ENCODE measurements around the gene VAT1L. TPM values are rescaled to one million over a fixed set of nuclear protein-coding genes. Genes with fewer than 3 reads are reported as not detected.
"Not testable (repeated sequence)": the region's sequence is repeated elsewhere in the genome, so short reads cannot be mapped to it uniquely, and the experiment has no call there.

VAT1L gene
- total and polyA plus RNA-seq, 2 donors: 5.8 to 33.2 TPM

DNA sequence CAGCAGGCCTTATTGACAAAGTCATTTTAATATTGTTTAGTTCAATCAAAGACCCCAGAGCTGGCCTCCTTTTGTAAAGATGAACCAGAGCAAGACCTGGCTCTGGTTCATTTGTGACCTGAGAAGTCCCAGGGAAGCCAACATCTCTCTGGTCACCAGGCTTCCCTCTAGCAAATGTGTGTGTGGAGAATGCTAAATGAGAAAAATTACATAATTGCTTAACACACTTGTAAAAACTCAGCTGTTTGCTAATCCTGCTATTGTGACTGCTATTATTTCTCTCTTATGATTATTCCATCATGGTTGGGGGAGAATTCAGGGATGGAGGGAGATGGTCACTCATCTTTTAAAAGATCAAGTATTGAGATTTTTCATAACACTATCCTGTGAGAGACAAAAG, 139.7 kb downstream of the VAT1L start:
- DNase-seq (ENCODE audit: extremely low spot score): no peak
- H3K27ac ChIP-seq (ENCODE audit: low read depth): no peak overlapping the region
- H3K4me1 ChIP-seq (ENCODE audit: insufficient read depth): no peaks in the 10 kb centered on the region
- no peak overlapping the region for H3K4me3 ChIP-seq (ENCODE audit: low read depth, low read length)
- no peaks in the 10 kb centered on the region for H3K36me3 ChIP-seq (ENCODE audit: insufficient read depth)

DNA sequence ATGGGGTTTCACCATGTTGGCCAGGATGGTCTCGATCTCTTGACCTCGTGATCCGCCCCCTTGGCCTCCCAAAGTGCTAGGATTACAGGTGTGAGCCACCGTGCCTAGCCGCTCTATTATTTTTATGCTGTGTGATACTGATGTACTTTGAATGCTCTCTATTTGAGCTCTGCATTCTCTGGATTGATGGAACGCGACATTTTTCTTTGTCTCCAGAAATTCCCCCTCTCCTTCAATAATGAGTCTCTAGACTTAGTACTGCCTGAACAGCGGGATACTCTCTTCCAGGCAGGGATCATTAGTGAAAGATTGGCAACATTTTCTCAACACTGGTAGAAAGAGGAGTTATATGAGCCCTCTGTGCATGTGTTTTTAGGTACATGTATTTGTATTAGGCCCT, 140.6 kb downstream of the VAT1L start:
- WGBS: 98% methylated on average over 8 of the region's 8 CpGs

DNA sequence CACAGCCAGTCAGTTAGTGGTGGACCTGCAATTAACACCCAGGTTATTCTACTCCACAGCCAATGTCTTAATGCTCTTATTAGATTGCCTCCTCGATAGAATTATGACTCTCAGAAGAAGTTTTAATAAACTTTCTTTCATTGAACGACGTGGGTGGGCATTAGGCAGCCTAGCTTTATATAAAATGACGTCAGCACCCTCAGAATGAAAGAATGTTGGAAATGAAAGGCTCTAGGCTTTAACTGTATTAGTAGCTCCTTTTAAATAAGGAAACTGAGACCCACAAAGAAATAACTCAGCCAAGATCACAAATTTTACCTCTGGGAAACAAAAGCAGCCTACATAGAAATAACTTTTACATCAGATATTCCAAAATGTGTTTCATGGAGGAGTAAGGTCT, 142.7 kb downstream of the VAT1L start:
- H3K4me3 ChIP-seq (ENCODE audit: low read depth, low read length): no peak overlapping the region
- WGBS: 35% methylated on average over 4 of the region's 4 CpGs
- no peak overlapping the region for H3K27ac ChIP-seq (ENCODE audit: low read depth)
- no peaks in the 10 kb centered on the region for H3K36me3 ChIP-seq (ENCODE audit: insufficient read depth)
- H3K4me1 ChIP-seq (ENCODE audit: insufficient read depth): no peaks in the 10 kb centered on the region
- no peak for DNase-seq (ENCODE audit: extremely low spot score)

More for the DNA sequence above, 140.6 kb downstream of the VAT1L start:
- no peak for DNase-seq (ENCODE audit: extremely low spot score)
- Histone ChIP-seq H3K4me3 (ENCODE audit: low read depth, low read length) (no peak overlapping the region), H3K36me3 (ENCODE audit: insufficient read depth) (no peaks in the 10 kb centered on the region), H3K27ac (ENCODE audit: low read depth) (no peak overlapping the region), H3K4me1 (ENCODE audit: insufficient read depth) (no peaks in the 10 kb centered on the region)

DNA sequence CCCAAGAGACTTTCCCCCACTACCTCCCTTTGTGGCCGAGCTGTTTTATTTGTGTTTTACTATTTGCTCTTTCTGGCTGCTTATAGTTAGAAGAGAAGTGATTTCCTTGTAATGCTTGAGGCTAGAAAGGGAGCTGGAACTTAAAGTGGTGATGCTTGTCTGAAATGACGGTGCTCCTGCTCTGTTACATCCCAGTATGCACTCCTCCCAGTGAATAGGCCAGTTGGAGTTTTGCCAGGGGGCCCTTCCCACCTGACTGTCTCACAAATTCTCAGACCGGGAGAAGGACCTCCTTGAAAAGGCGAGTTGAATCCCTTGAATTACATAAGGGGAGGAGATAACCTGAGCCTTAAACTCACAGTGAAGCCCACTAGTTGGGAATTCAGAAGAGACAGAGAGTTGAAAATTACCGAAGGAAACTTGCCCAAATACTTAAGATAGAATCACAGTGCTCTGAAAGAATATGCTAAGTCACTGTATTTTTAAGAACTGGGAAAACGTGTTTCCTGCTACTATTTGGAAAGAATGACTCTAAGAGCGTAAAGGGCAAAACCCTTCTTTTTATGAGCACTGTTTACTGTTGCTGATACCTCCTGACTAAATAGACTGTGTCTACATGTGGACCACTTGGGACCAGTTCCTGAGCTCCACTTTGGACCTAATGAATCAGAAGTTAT, 149.2 kb downstream of the VAT1L start:
- Histone ChIP-seq H3K27ac (ENCODE audit: low read depth) (no peak overlapping the region), H3K4me3 (ENCODE audit: low read depth, low read length) (no peak overlapping the region), H3K36me3 (ENCODE audit: insufficient read depth) (no peaks in the 10 kb centered on the region), H3K4me1 (ENCODE audit: insufficient read depth) (no peaks in the 10 kb centered on the region)
- DNase-seq (ENCODE audit: extremely low spot score): no peak
- WGBS: 40% methylated on average over 7 of the region's 7 CpGs

DNA sequence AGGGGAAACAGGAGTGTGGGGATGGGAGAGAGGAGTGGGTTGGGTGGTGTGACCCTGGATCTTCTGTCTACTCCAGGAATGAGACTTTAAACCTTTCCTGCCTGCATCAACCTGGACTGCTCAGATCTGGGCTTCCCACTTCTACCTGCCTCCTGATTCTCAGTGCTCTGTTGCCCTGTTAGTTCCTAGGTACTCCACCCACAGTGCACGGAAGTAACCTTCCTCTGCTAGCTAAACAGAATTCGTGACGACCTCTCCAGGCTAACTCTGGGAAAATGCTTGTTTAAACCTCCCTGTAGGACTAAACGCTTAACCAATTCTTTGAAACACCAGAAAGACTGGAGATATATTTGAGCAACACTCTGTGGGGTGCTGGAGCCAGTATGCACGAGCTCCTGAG, 150.5 kb downstream of the VAT1L start:
- H3K4me1 ChIP-seq (ENCODE audit: insufficient read depth): no peaks in the 10 kb centered on the region

DNA sequence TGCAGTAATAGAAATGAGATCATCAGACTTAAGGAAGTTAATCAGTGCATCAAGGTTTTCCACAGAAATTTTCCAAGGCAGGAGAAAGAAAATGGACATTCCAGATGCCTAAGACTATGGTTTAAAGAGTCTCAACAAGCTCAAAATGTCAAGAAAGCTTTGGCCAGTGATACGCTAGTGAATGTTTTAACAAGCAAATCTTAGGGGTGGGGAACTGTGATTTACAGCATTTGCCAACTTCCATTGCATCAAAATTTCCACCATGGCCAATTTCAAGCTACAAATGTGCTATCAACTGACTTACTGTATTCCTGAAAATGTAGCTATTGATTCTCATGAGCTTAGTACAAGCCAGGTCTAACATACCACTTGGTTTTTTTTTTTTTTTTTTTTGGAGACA, 151.6 kb downstream of the VAT1L start:
- Histone ChIP-seq H3K36me3 (ENCODE audit: insufficient read depth) (no peaks in the 10 kb centered on the region), H3K4me1 (ENCODE audit: insufficient read depth) (no peaks in the 10 kb centered on the region), H3K4me3 (ENCODE audit: low read depth, low read length) (no peak overlapping the region), H3K27ac (ENCODE audit: low read depth) (no peak overlapping the region)
- 48% methylated on average over 1 of the region's 1 CpG for WGBS
- DNase-seq (ENCODE audit: extremely low spot score): no peak

More for the DNA sequence above, 150.5 kb downstream of the VAT1L start:
- Histone ChIP-seq H3K27ac (ENCODE audit: low read depth) (no peak overlapping the region), H3K36me3 (ENCODE audit: insufficient read depth) (no peaks in the 10 kb centered on the region), H3K4me3 (ENCODE audit: low read depth, low read length) (no peak overlapping the region)
- no peak for DNase-seq (ENCODE audit: extremely low spot score)
- 78% methylated on average over 5 of the region's 5 CpGs for WGBS

DNA sequence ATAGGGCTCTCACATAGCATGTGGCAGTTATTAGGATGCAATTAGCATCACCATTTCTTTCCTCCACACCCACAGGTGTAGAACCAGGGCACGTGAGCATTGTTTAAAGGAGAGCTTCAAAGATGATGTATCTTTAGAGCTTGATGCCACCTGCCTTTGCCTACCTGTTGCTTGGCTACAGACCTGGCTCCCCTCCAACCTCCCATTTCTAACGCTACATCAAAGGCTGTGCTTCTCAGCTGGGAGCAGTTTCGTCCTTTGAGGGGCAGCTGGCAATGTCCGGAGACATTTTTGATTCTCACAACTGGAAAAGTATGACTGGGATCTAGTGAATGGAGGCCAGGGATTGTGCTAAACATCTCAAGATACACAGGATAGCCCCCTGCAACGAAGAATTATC, 155.4 kb downstream of the VAT1L start:
- Histone ChIP-seq H3K27ac (ENCODE audit: low read depth) (no peak overlapping the region), H3K36me3 (ENCODE audit: insufficient read depth) (no peaks in the 10 kb centered on the region), H3K4me1 (ENCODE audit: insufficient read depth) (no peaks in the 10 kb centered on the region), H3K4me3 (ENCODE audit: low read depth, low read length) (no peak overlapping the region)
- WGBS: 56% methylated on average over 5 of the region's 5 CpGs
- no peak for DNase-seq (ENCODE audit: extremely low spot score)

DNA sequence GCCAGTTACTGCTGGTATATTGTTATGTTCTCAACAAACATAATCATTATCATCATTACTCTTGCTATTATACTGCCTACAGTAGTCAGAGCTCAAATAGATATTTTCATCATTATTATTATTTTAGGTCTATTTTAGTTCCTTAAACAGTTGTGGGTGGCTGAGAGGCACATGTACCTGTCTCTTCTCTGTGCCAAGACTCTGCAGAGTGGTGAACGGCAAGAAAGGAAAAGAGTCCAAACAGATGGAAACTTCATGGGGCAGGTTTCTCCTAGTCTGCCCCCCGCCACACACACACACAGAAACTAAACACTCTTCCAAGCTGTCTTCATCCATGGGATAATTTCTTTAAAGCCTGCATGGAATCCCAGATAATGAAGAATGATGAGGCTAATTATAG, 156.3 kb downstream of the VAT1L start:
- no peaks in the 10 kb centered on the region for H3K4me1 ChIP-seq (ENCODE audit: insufficient read depth)
- WGBS: 87% methylated on average over 2 of the region's 2 CpGs
- H3K4me3 ChIP-seq (ENCODE audit: low read depth, low read length): no peak overlapping the region
- no peaks in the 10 kb centered on the region for H3K36me3 ChIP-seq (ENCODE audit: insufficient read depth)
- H3K27ac ChIP-seq (ENCODE audit: low read depth): no peak overlapping the region
- DNase-seq (ENCODE audit: extremely low spot score): no peak

DNA sequence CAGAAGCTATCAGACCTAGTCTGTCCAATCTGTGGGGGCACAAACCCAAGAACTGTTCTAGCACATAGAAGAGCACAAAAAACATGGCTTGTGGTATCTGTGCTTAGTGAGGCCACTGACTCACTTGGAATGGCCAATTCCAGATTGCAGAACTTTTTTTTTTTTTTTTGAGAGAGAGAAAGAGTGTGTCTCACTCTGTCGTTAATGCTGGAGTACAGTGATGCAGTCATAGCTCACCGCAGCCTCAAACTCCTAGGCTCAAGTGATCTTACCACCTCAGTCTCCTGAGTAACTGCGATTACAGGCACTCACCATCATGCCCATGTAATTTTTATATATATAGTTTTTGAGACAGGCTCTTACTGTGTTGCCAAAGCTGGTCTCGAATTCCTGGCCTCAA, 156.8 kb downstream of the VAT1L start:
- no peaks in the 10 kb centered on the region for H3K36me3 ChIP-seq (ENCODE audit: insufficient read depth)
- H3K4me3 ChIP-seq (ENCODE audit: low read depth, low read length): no peak overlapping the region
- WGBS: 80% methylated on average over 4 of the region's 4 CpGs
- no peak overlapping the region for H3K27ac ChIP-seq (ENCODE audit: low read depth)
- H3K4me1 ChIP-seq (ENCODE audit: insufficient read depth): no peaks in the 10 kb centered on the region
- no peak for DNase-seq (ENCODE audit: extremely low spot score)

DNA sequence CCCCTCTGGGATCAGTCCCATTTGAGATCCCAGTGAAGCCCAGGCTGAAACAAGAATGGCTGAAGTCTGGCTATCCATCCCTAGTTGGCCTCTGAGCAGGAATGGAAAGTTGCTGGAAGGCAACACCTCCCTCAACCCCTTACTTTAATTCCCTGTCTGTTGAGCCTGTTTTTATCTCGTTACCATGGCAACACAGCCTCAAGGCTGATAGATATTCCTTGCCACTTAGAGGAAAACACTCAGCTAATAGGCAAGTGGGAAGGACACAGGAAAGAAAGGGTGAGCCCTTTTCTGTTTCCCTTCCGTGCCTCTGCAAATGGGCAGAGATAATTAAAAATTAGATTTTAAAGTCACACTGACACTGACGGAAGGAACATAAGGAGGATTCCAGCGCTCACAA, 158.5 kb downstream of the VAT1L start:
- Histone ChIP-seq H3K27ac (ENCODE audit: low read depth) (no peak overlapping the region), H3K36me3 (ENCODE audit: insufficient read depth) (no peaks in the 10 kb centered on the region), H3K4me1 (ENCODE audit: insufficient read depth) (no peaks in the 10 kb centered on the region), H3K4me3 (ENCODE audit: low read depth, low read length) (no peak overlapping the region)
- 60% methylated on average over 4 of the region's 4 CpGs for WGBS
- DNase-seq (ENCODE audit: extremely low spot score): no peak

DNA sequence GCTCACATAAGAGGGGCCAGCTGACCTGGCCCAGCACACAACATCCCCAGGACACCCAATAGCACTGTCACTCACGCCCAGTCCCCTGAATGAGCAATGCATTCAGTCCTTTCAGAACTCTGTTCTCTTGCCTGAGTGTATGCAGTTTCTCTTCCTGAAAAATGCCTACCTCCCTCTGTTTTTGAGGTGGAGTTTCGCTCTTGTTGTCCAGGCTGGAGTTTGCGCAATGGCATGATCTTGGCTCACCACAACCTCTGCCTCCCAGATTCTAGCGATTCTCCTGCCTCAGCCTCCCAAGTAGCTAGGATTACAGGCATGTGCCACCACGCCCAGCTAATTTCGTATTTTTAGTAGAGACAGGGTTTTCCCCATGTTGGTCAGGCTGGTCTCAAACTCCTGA, 159.2 kb downstream of the VAT1L start:
- whole genome bisulfite sequencing: 91% methylated on average over 6 of the region's 6 CpGs
- not testable (repeated sequence) for DNase-seq (ENCODE audit: extremely low spot score); H3K4me1 ChIP-seq (ENCODE audit: insufficient read depth); H3K27ac ChIP-seq (ENCODE audit: low read depth); H3K4me3 ChIP-seq (ENCODE audit: low read depth, low read length); H3K36me3 ChIP-seq (ENCODE audit: insufficient read depth)

DNA sequence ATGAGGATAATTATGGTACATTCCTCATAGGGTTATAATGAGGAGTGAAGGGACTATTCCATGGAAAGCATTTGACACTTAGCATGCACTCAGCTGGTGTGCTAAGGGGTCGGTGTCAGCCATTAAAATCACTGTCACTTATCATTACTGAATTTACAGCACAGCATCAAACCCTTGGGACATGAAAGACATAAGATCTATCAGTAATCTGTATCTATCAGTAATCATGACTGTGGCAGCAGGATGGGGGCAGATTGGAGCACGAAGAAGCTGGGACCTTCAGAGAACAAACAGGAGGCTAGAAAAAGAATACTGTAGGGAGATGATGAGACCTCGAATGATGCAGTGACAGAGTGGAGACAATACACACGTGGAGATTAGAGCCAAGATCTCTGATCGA, 160.5 kb downstream of the VAT1L start:
- DNase-seq (ENCODE audit: extremely low spot score): no peak
- H3K4me1 ChIP-seq (ENCODE audit: insufficient read depth): no peaks in the 10 kb centered on the region
- H3K36me3 ChIP-seq (ENCODE audit: insufficient read depth): no peaks in the 10 kb centered on the region
- no peak overlapping the region for H3K27ac ChIP-seq (ENCODE audit: low read depth)
- WGBS: 73% methylated on average over 5 of the region's 5 CpGs
- no peak overlapping the region for H3K4me3 ChIP-seq (ENCODE audit: low read depth, low read length)

DNA sequence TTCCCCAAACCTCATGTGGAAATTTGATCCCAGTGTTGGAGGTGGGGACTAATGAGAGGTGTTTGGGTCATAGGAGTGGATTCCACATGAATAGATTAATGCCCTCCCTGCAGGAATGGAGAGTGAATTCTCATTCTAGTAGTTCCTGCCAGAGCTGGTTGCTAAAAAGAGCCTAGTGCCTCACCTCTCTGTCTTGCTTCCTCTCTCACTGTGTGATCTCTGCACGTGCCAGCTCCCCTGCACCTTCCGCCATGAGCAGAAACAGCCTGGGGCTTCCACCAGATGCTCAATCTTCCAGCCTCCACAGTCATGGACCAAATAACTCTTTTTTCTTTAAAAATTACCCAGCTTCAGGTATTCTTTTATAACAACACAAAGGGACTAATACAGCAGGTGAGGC, 161.1 kb downstream of the VAT1L start:
- WGBS: 83% methylated on average over 2 of the region's 2 CpGs
- Histone ChIP-seq H3K4me1 (ENCODE audit: insufficient read depth) (no peaks in the 10 kb centered on the region), H3K27ac (ENCODE audit: low read depth) (no peak overlapping the region), H3K36me3 (ENCODE audit: insufficient read depth) (no peaks in the 10 kb centered on the region), H3K4me3 (ENCODE audit: low read depth, low read length) (no peak overlapping the region)
- DNase-seq (ENCODE audit: extremely low spot score): no peak

DNA sequence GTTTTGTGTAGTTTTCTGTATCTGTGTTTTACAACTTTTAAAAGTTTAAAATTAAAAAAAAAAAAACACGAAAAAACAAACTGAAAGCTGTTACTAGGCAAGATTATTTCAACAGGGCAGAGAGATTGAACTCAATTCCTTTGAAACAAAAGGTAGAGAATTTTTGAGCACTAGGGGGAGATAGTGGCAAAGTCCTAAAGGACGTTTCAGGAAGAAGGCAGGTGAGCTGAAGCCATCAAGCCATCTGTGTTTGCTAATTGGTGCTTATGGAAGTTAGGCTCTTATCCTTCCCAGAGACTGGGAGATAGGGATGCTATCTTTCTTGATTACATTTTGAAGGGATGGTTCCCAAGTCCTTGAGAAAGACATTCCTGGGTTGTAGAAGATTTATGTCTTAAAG, 163.4 kb downstream of the VAT1L start:
- WGBS: 47% methylated on average over 2 of the region's 2 CpGs
- no peak overlapping the region for H3K27ac ChIP-seq (ENCODE audit: low read depth)
- no peak for DNase-seq (ENCODE audit: extremely low spot score)
- H3K4me1 ChIP-seq (ENCODE audit: insufficient read depth): no peaks in the 10 kb centered on the region
- H3K36me3 ChIP-seq (ENCODE audit: insufficient read depth): no peaks in the 10 kb centered on the region
- no peak overlapping the region for H3K4me3 ChIP-seq (ENCODE audit: low read depth, low read length)

DNA sequence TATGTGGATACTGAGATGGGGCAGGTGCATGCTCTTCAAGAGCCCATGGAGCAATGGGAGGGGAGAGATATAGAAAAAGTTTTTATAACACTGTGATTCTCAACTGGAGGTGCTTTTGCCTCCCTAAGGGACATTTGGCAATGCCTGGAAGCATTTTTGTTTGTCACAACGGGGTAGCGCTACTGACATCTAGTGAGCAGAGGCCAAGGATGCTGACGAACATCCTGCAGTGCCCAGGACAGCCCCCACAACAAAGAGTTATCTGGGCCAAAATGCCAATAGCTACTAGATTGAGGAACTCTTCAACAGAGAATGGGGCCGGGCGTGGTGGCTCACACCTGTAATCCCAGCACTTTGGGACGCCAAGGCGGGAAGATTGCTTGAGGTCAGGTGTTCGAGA, 166.8 kb downstream of the VAT1L start:
- H3K36me3 ChIP-seq (ENCODE audit: insufficient read depth): no peaks in the 10 kb centered on the region
- H3K27ac ChIP-seq (ENCODE audit: low read depth): no peak overlapping the region
- no peak for DNase-seq (ENCODE audit: extremely low spot score)
- H3K4me3 ChIP-seq (ENCODE audit: low read depth, low read length): no peak overlapping the region
- no peaks in the 10 kb centered on the region for H3K4me1 ChIP-seq (ENCODE audit: insufficient read depth)
- 89% methylated on average over 8 of the region's 8 CpGs for WGBS
